ENCODE results near the gene SASH3.

- TF ChIP-seq CTCF (IDR thresholded peaks at IDR 0.05) (no peak), POLR2A (IDR thresholded peaks at IDR 0.05) (no peak)
These were observed 20.4 kb downstream of the SASH3 start for GRCh38 chrX:129800186-129800585.

Measured in suprapubic skin (tissue), 3 donors.